ENCODE measurements around the gene ABCC9. TPM values are rescaled to one million over a fixed set of nuclear protein-coding genes. Genes with fewer than 3 reads are reported as not detected.

ABCC9 gene
- total RNA-seq, 1 experiment from 2014 or later = 0.03 TPM

DNA sequence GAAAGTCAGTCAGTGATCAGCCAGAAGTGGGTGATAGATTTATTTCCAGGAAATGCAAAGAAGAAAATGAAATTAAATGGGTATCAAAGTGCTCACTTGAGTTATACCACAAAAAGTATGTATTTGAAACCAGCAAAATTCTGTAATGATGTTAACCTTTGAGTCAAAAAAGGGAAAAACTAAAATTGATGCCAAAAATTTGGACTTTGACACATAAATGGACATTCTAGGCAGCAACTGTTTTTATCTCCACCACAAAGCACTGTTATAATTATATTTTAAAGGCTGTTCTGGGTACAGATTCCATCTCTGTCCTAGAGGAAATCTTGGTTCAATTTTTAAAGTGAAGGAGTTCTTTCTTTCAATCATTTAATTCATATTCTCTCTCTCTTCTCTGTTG lies 135.0 kb downstream of the ABCC9 start:
- H3K27me3 ChIP-seq (ENCODE audit: control insufficient read depth, insufficient read depth, low read length) = no peaks in the 10 kb centered on the region
- ATAC-seq = no peak
- ChIA-PET CTCF (no interaction called here), POLR2A (no interaction called here)
- intact Hi-C loops (cut with micrococcal nuclease; ENCODE audit: unreplicated experiment) (no loop called here), in situ Hi-C loops (cut with HindIII; ENCODE audit: low pct_unique_long_range_greater_than_20kb, low sequenced_read_pairs) (no loop called here)
- no peaks in the 10 kb centered on the region for H3K4me1 ChIP-seq (ENCODE audit: control insufficient read depth, insufficient read depth, low read length)
- no TSS peak for BruUV-seq (replicated peaks)
- H3K36me3 ChIP-seq (ENCODE audit: control insufficient read depth, insufficient read depth, low read length) = no peaks in the 10 kb centered on the region
- H3K9me3 ChIP-seq (ENCODE audit: control insufficient read depth, insufficient read depth, low read depth, low read length) = no peaks in the 10 kb centered on the region
- TF ChIP-seq CTCF (IDR thresholded peaks at IDR 0.05) (no peak), SIN3A (IDR thresholded peaks at IDR 0.05; ENCODE audit: borderline replicate concordance, insufficient read depth, low read depth, low read length) (no peak), POLR2AphosphoS5 (IDR thresholded peaks at IDR 0.05; ENCODE audit: low read depth, low read length) (no peak), REST (IDR thresholded peaks at IDR 0.05; ENCODE audit: insufficient read depth in 1 of 2, low read depth in 2 of 2, low read length in 1 of 2) (no peak), TCF7L2 (IDR thresholded peaks at IDR 0.05; ENCODE audit: low read depth, low read length) (no peak)
- H3K4me3 ChIP-seq (ENCODE audit: low read depth in 2 of 2, low read length in 2 of 2) = no peak overlapping the region
- H3K27ac ChIP-seq (ENCODE audit: low read length) = no peak overlapping the region
- no peak for DNase-seq (ENCODE audit: low read depth, low spot score)

- TF ChIP-seq CTCF (IDR thresholded peaks at IDR 0.05) = no peak
- TF ChIP-seq REST (IDR thresholded peaks at IDR 0.05; ENCODE audit: insufficient read depth in 1 of 2, low read depth in 2 of 2, low read length in 1 of 2) = no peak
- TF ChIP-seq TCF7L2 (IDR thresholded peaks at IDR 0.05; ENCODE audit: low read depth, low read length) = no peak
- no peak for TF ChIP-seq SIN3A (IDR thresholded peaks at IDR 0.05; ENCODE audit: borderline replicate concordance, insufficient read depth, low read depth, low read length)
- TF ChIP-seq POLR2AphosphoS5 (IDR thresholded peaks at IDR 0.05; ENCODE audit: low read depth, low read length) = no peak
- Histone ChIP-seq H3K36me3 (ENCODE audit: control insufficient read depth, insufficient read depth, low read length) (no peaks in the 10 kb centered on the region), H3K27me3 (ENCODE audit: control insufficient read depth, insufficient read depth, low read length) (no peaks in the 10 kb centered on the region), H3K9me3 (ENCODE audit: control insufficient read depth, insufficient read depth, low read depth, low read length) (no peaks in the 10 kb centered on the region), H3K4me1 (ENCODE audit: control insufficient read depth, insufficient read depth, low read length) (no peaks in the 10 kb centered on the region), H3K27ac (ENCODE audit: low read length) (no peak overlapping the region), H3K4me3 (ENCODE audit: low read depth in 2 of 2, low read length in 2 of 2) (no peak overlapping the region)
- intact Hi-C loops (cut with micrococcal nuclease; ENCODE audit: unreplicated experiment) (no loop called here), in situ Hi-C loops (cut with HindIII; ENCODE audit: low pct_unique_long_range_greater_than_20kb, low sequenced_read_pairs) (no loop called here)
- no TSS peak for BruUV-seq (replicated peaks)
- ChIA-PET CTCF (no interaction called here), POLR2A (no interaction called here)
- no peak for DNase-seq (ENCODE audit: low read depth, low spot score)
- no peak for ATAC-seq
Observed at GRCh38 chr12:21801522-21802288, 139.5 kb downstream of the ABCC9 start.
